Measurements from ENCODE around the gene A2M. TPM values are rescaled to one million over a fixed set of nuclear protein-coding genes. Genes with fewer than 3 reads are reported as not detected.

A2M gene
- not detected in 2 replicates for total RNA-seq (2014; rRNA removed; shearing (Covaris generic); ENCODE audit: low replicate concordance)

DNA sequence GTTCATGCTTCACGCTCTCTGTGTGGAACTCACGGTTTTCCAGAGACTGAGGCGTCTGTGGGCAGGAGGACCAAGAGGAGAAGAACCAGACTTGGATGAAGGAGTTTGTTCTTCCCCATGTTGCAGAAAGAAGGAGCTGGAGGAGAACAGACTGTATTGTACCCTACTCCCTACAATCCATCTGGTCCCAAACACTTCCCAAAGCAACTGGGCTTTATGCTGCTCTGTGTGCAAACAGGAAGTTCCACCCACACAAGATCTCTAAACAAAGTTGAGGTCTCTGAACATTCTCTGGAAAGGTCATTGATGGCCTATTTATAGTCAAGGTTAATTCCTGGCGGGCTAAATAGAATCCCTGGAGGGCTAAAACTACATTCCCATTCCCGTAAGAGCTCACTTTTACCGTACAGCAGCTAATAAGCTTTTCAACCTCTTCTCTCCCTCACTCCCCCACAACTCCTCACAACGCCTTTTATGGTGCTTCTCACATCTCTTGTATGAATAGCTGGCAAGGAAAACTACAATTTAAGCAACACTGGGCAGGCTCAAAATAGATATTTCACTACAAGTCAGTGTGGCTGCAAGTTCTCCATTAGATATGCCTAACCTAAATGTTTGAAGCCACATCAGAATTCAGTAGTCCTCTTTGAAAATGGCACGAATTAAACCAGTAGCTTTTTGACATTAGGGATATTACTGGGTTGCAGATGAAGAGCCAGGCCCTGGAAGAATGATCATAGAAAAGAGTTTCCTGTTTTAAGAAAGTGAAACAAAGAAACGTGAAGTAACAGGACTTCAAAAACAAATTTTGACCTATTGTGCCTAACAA lies at the start of gene A2M:
Gene A2M (minus strand): TSS at position 189 of the 829 bp plus-strand sequence. CDS start 70 bp downstream, at position 119.
- no peak within 1 kb of the TSS for H3K27ac ChIP-seq (ENCODE audit: low read length)
- no peaks in the 10 kb centered on the region for H3K27me3 ChIP-seq (ENCODE audit: low read length)
- no peak within 1 kb of the TSS for H3K4me2 ChIP-seq (ENCODE audit: low read depth, low read length, poor library complexity, severe bottlenecking)
- no peaks in the 10 kb centered on the region for H3K9me2 ChIP-seq (replicated peaks; ENCODE audit: insufficient read depth, low read length)
- no peaks in the 10 kb centered on the region for H3K4me1 ChIP-seq (ENCODE audit: low read length)
- H3K79me2 ChIP-seq (ENCODE audit: low read length), result no peaks in the 10 kb centered on the region
- no peaks in the 10 kb centered on the region for H3K36me3 ChIP-seq (ENCODE audit: insufficient read depth, low read length)
- no peak for DNase-seq
- H3K9me3 ChIP-seq (ENCODE audit: low read length), result no peaks in the 10 kb centered on the region
- no peak within 1 kb of the TSS for H3K4me3 ChIP-seq (ENCODE audit: low read length)
- no peaks in the 10 kb centered on the region for H4K20me1 ChIP-seq (ENCODE audit: insufficient read depth, low read depth, low read length)
- H2AFZ ChIP-seq (ENCODE audit: low read length), result no peak within 1 kb of the TSS
- H3K9ac ChIP-seq (ENCODE audit: low read length), result no peak within 1 kb of the TSS

DNA sequence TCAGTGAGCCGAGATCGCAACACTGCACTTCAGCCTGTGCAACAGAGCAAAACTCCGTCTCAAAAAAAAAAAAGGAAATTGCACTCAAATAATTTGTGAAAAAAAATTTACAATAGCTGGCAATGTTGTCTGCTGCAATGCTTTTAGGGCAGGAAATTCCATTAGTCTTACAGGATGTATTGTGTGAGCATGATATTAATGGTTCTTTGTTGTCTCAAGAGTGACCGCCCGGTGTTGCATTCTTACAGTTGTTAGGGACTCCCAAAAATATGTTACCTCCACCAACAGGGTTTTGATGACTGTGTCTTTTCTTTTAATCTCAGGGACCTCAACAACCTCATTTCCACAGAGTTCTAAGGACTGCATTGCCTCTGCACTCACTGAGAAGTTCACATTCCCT lies 47.7 kb upstream of the A2M start:
- H2AFZ ChIP-seq (ENCODE audit: low read length), result no peak overlapping the region
- no peak for DNase-seq
- H3K36me3 ChIP-seq (ENCODE audit: insufficient read depth, low read length), result no peaks in the 10 kb centered on the region
- peaks cover 3% of the 10 kb centered on the region; the same call in 1 of the 2 replicates for H3K4me1 ChIP-seq (ENCODE audit: low read length)
- H3K4me3 ChIP-seq (ENCODE audit: low read length), result no peak overlapping the region
- no peaks in the 10 kb centered on the region for H4K20me1 ChIP-seq (ENCODE audit: insufficient read depth, low read depth, low read length)
- no peaks in the 10 kb centered on the region for H3K9me2 ChIP-seq (replicated peaks; ENCODE audit: insufficient read depth, low read length)
- no peaks in the 10 kb centered on the region for H3K9me3 ChIP-seq (ENCODE audit: low read length)
- no peaks in the 10 kb centered on the region for H3K79me2 ChIP-seq (ENCODE audit: low read length)
- no peaks in the 10 kb centered on the region for H3K27me3 ChIP-seq (ENCODE audit: low read length)
- H3K9ac ChIP-seq (ENCODE audit: low read length), result no peak overlapping the region
- H3K27ac ChIP-seq (ENCODE audit: low read length), result no peak overlapping the region
- no peak overlapping the region for H3K4me2 ChIP-seq (ENCODE audit: low read depth, low read length, poor library complexity, severe bottlenecking)

DNA sequence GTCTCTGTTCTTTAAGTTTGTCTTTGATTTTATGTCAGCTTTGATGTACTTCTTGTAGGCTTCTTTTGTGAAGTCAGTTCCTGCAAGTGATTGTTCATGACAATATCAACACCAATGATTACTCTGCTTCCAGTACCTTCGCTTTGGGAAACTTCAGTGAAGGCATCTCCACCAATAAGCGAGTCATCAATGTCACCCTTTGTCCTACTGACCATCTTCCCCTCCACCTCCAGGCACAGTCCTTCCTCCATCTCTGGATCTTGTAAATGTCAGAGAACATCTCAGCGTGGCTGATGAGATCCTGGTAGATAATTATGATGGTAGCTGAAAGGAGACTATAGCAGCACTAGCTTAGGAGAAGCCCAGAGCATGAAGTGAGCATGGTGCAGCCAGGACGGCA lies 40.4 kb upstream of the A2M start:
- no peaks in the 10 kb centered on the region for H4K20me1 ChIP-seq (ENCODE audit: insufficient read depth, low read depth, low read length)
- H3K36me3 ChIP-seq (ENCODE audit: insufficient read depth, low read length), result no peaks in the 10 kb centered on the region
- H3K4me3 ChIP-seq (ENCODE audit: low read length), result no peak overlapping the region
- H3K79me2 ChIP-seq (ENCODE audit: low read length), result no peaks in the 10 kb centered on the region
- no peak overlapping the region for H3K27ac ChIP-seq (ENCODE audit: low read length)
- no peaks in the 10 kb centered on the region for H3K9me3 ChIP-seq (ENCODE audit: low read length)
- H3K4me1 ChIP-seq (ENCODE audit: low read length), result no peaks in the 10 kb centered on the region
- H3K4me2 ChIP-seq (ENCODE audit: low read depth, low read length, poor library complexity, severe bottlenecking), result no peak overlapping the region
- no peak overlapping the region for H3K9ac ChIP-seq (ENCODE audit: low read length)
- H3K9me2 ChIP-seq (replicated peaks; ENCODE audit: insufficient read depth, low read length), result no peaks in the 10 kb centered on the region
- H3K27me3 ChIP-seq (ENCODE audit: low read length), result no peaks in the 10 kb centered on the region
- H2AFZ ChIP-seq (ENCODE audit: low read length), result no peak overlapping the region
- DNase-seq, result no peak

DNA sequence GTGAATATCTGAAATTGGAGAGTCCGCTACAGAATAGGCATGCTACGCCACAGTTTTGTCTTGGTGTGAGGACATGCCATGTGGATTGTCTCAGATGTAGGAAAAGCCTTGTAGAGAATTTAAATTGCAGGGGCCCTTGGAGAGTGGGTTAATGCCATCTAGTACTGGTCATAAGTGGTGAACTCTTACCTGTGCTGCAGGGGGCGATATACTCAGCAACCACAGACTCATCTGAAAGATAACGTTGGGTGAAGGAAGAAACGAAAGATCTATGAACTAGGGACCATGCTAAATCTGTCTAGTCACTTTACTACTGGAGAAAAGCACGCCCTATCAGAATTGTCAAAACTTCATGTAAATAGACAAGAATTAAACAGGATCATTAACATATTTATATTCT lies 33.7 kb upstream of the A2M start:
- no peaks in the 10 kb centered on the region for H3K9me2 ChIP-seq (replicated peaks; ENCODE audit: insufficient read depth, low read length)
- H3K9ac ChIP-seq (ENCODE audit: low read length), result no peak overlapping the region
- H3K4me3 ChIP-seq (ENCODE audit: low read length), result no peak overlapping the region
- H3K27ac ChIP-seq (ENCODE audit: low read length), result no peak overlapping the region
- no peaks in the 10 kb centered on the region for H3K79me2 ChIP-seq (ENCODE audit: low read length)
- H3K9me3 ChIP-seq (ENCODE audit: low read length), result no peaks in the 10 kb centered on the region
- no peaks in the 10 kb centered on the region for H3K36me3 ChIP-seq (ENCODE audit: insufficient read depth, low read length)
- H4K20me1 ChIP-seq (ENCODE audit: insufficient read depth, low read depth, low read length), result peaks cover 3% of the 10 kb centered on the region; the same call in 1 of the 2 replicates
- H2AFZ ChIP-seq (ENCODE audit: low read length), result no peak overlapping the region
- DNase-seq, result peak; percentile 57
- H3K27me3 ChIP-seq (ENCODE audit: low read length), result no peaks in the 10 kb centered on the region
- no peaks in the 10 kb centered on the region for H3K4me1 ChIP-seq (ENCODE audit: low read length)
- H3K4me2 ChIP-seq (ENCODE audit: low read depth, low read length, poor library complexity, severe bottlenecking), result no peak overlapping the region

DNA sequence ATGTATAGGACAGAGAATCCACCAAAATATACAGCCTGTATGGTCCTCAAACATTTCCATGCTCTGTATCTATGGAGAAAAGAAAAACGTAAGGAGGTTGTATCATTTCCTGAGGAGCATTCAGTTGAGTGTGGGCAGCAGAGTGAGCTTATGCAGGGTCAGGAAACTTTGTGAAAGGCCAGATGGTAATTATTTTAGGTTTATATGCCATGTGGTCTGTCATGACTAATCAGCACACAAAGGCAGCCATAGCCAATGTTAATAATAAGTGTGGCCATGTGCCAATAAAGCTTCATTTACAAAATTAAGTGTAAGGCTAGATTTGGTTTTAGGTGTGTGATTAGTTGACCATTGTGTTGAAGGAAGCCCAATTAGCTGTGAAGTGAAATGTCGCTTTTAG lies 33.2 kb upstream of the A2M start:
- Histone ChIP-seq H3K4me2 (ENCODE audit: low read depth, low read length, poor library complexity, severe bottlenecking) (no peak overlapping the region), H3K4me3 (ENCODE audit: low read length) (no peak overlapping the region), H3K27me3 (ENCODE audit: low read length) (no peaks in the 10 kb centered on the region), H3K9me2 (replicated peaks; ENCODE audit: insufficient read depth, low read length) (no peaks in the 10 kb centered on the region), H4K20me1 (ENCODE audit: insufficient read depth, low read depth, low read length) (peaks cover 3% of the 10 kb centered on the region; the same call in 1 of the 2 replicates), H3K4me1 (ENCODE audit: low read length) (no peaks in the 10 kb centered on the region), H3K9me3 (ENCODE audit: low read length) (no peaks in the 10 kb centered on the region), H3K9ac (ENCODE audit: low read length) (no peak overlapping the region), H2AFZ (ENCODE audit: low read length) (no peak overlapping the region), H3K36me3 (ENCODE audit: insufficient read depth, low read length) (no peaks in the 10 kb centered on the region), H3K79me2 (ENCODE audit: low read length) (no peaks in the 10 kb centered on the region), H3K27ac (ENCODE audit: low read length) (no peak overlapping the region)
- DNase-seq, result no peak

DNA sequence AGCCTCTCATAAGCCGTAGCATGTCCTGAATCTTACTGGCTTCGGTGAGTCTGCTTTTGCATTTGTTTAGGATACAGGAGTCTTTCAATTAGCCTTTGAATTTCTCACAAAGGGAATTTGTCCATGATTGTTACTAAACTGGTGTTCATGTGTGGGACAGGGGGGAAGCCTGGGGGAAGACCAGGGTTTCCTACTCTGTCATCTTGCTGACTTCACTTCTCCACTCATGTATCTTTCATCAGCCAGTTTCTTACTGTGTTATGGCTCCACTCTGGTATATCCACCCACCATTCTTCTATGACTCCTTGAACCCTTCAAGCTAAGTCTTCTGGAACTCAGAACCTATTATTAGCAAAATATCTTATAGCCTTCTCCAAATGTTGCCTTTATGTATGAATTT lies 31.7 kb upstream of the A2M start:
- H3K4me3 ChIP-seq (ENCODE audit: low read length), result no peak overlapping the region
- DNase-seq, result no peak
- H4K20me1 ChIP-seq (ENCODE audit: insufficient read depth, low read depth, low read length), result peaks cover 3% of the 10 kb centered on the region; the same call in 1 of the 2 replicates
- H3K4me1 ChIP-seq (ENCODE audit: low read length), result no peaks in the 10 kb centered on the region
- H3K9ac ChIP-seq (ENCODE audit: low read length), result no peak overlapping the region
- H3K27me3 ChIP-seq (ENCODE audit: low read length), result no peaks in the 10 kb centered on the region
- H3K36me3 ChIP-seq (ENCODE audit: insufficient read depth, low read length), result no peaks in the 10 kb centered on the region
- no peak overlapping the region for H2AFZ ChIP-seq (ENCODE audit: low read length)
- H3K27ac ChIP-seq (ENCODE audit: low read length), result no peak overlapping the region
- no peaks in the 10 kb centered on the region for H3K79me2 ChIP-seq (ENCODE audit: low read length)
- H3K4me2 ChIP-seq (ENCODE audit: low read depth, low read length, poor library complexity, severe bottlenecking), result no peak overlapping the region
- H3K9me3 ChIP-seq (ENCODE audit: low read length), result no peaks in the 10 kb centered on the region
- no peaks in the 10 kb centered on the region for H3K9me2 ChIP-seq (replicated peaks; ENCODE audit: insufficient read depth, low read length)

DNA sequence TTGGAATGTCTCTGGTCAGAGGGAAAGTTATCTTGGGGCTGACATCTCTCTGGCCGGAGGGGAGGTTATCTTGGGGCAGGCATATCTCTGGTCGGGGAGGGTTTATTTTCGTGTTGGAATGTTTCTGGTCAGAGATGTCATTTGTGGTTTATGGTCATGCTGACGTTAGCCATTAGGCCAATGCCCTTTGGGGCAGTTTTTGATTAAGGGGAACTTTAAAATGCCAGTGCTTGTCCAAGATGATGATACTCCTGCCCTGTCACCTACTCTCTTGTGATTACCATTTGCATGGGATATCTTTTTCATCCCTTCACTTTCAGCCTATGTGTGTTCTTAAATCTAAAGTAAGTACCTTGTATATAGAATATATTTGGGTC lies 29.0 kb upstream of the A2M start:
- Histone ChIP-seq H3K27ac (ENCODE audit: low read length) (no peak overlapping the region), H4K20me1 (ENCODE audit: insufficient read depth, low read depth, low read length) (peaks cover 3% of the 10 kb centered on the region; the same call in 1 of the 2 replicates), H3K4me3 (ENCODE audit: low read length) (no peak overlapping the region), H3K79me2 (ENCODE audit: low read length) (no peaks in the 10 kb centered on the region), H3K36me3 (ENCODE audit: insufficient read depth, low read length) (no peaks in the 10 kb centered on the region), H3K9me2 (replicated peaks; ENCODE audit: insufficient read depth, low read length) (no peaks in the 10 kb centered on the region), H3K4me2 (ENCODE audit: low read depth, low read length, poor library complexity, severe bottlenecking) (no peak overlapping the region), H3K9ac (ENCODE audit: low read length) (no peak overlapping the region), H2AFZ (ENCODE audit: low read length) (no peak overlapping the region), H3K9me3 (ENCODE audit: low read length) (no peaks in the 10 kb centered on the region), H3K27me3 (ENCODE audit: low read length) (no peaks in the 10 kb centered on the region), H3K4me1 (ENCODE audit: low read length) (no peaks in the 10 kb centered on the region)
- no peak for DNase-seq

DNA sequence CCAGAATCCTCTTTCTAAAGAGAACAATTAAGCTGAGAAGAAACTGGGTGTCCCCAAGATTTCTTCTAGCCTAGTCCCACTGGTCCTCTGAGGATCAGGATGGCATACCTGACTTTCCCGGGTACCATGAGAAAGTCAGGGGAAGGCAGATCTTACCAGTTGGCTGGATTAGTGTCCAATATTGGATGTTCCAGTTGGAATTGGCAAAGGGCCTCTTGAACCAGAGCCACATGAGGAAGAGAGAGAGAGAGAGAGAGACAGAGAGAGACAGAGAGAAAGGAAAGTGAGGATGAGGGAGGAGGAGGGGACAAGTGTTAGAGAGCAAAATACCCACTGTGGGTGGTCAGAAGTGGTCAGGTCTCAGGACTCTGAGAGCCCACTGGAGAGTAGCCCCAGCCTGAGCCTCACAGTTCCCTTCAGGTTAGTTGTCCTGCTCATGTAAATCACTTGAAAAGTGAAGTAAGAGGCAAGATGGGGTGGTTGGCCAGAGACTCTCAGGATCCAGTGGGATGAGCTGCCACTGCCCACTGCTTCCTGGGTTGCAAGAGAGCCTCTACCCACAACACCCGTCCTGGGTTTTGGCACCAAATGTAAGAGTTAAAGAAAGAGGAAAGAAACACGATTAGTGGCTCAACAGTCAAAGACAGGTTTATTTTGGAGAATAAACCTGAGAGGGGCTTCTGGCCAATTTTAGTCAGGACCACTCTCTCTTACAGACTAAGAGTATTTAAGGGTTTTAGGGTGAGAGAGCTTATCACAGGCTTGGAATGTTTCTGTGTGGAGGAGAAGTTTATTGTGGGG lies 28.4 kb upstream of the A2M start:
- no peak for DNase-seq
- no peak overlapping the region for H2AFZ ChIP-seq (ENCODE audit: low read length)
- H3K27me3 ChIP-seq (ENCODE audit: low read length), result no peaks in the 10 kb centered on the region
- H3K9me2 ChIP-seq (replicated peaks; ENCODE audit: insufficient read depth, low read length), result no peaks in the 10 kb centered on the region
- H3K4me1 ChIP-seq (ENCODE audit: low read length), result no peaks in the 10 kb centered on the region
- H3K36me3 ChIP-seq (ENCODE audit: insufficient read depth, low read length), result no peaks in the 10 kb centered on the region
- no peaks in the 10 kb centered on the region for H3K9me3 ChIP-seq (ENCODE audit: low read length)
- no peak overlapping the region for H3K4me2 ChIP-seq (ENCODE audit: low read depth, low read length, poor library complexity, severe bottlenecking)
- H3K4me3 ChIP-seq (ENCODE audit: low read length), result no peak overlapping the region
- H3K27ac ChIP-seq (ENCODE audit: low read length), result no peak overlapping the region
- H4K20me1 ChIP-seq (ENCODE audit: insufficient read depth, low read depth, low read length), result peaks cover 2% of the 10 kb centered on the region; the same call in 1 of the 2 replicates
- H3K79me2 ChIP-seq (ENCODE audit: low read length), result no peaks in the 10 kb centered on the region
- no peak overlapping the region for H3K9ac ChIP-seq (ENCODE audit: low read length)

All from Karpas-422 (cell line).